MCF 10A (cell line): ENCODE results near the gene CEP131. TPM values are rescaled to one million over a fixed set of nuclear protein-coding genes. Genes with fewer than 3 reads are reported as not detected.

ENCODE experiments used
- BruUV-seq: library from RNA; stranded (reverse); fragments of 400-500 nt; replicated peaks from 2 replicates; lab custom pipeline; 2021; lab: Mats Ljungman, UMichigan
- CTCF ChIA-PET: fragments of 300-600 bp; sonication (Branson Sonifier 250); formaldehyde crosslinking; extraction: SDS; loops from one replicate; lab custom pipeline; 2021; ENCODE audit warnings: antibody characterized with exemption, inconsistent platforms; lab: Yijun Ruan, JAX
- POLR2A ChIA-PET: fragments of 300-600, 350-650 bp; sonication (Branson Sonifier 250); formaldehyde crosslinking; extraction: SDS; loops from one replicate; lab custom pipeline; 2020; ENCODE audit warnings: antibody characterized with exemption, inconsistent platforms; lab: Yijun Ruan, JAX
- DNase-seq: peaks from one replicate; pipeline ENCODE4 v3.0.0-alpha.2; 2018; ENCODE audit not compliant: unreplicated experiment
- H3K27ac Mint-ChIP-seq: one replicate; pipeline ENCODE4 v1.8.0; 2022; ENCODE audit warnings: mild to moderate bottlenecking, low read depth, mixed read lengths; ENCODE audit not compliant: unreplicated experiment
- H3K27me3 Mint-ChIP-seq: one replicate; pipeline ENCODE4 v1.8.0; 2022; ENCODE audit warnings: mixed read lengths; ENCODE audit not compliant: insufficient read depth, unreplicated experiment
- H3K36me3 Mint-ChIP-seq: one replicate; pipeline ENCODE4 v1.8.0; 2022; ENCODE audit warnings: mild to moderate bottlenecking, moderate library complexity, mixed read lengths; ENCODE audit not compliant: insufficient read depth, unreplicated experiment
- H3K4me1 Mint-ChIP-seq: one replicate; pipeline ENCODE4 v1.8.0; 2022; ENCODE audit warnings: mixed read lengths; ENCODE audit not compliant: insufficient read depth, unreplicated experiment
- H3K4me3 Mint-ChIP-seq: one replicate; pipeline ENCODE4 v1.8.0; 2022; ENCODE audit warnings: mild to moderate bottlenecking, moderate library complexity, mixed read lengths; ENCODE audit not compliant: unreplicated experiment
- H3K9me3 Mint-ChIP-seq: one replicate; pipeline ENCODE4 v1.8.0; 2022; ENCODE audit warnings: mixed read lengths; ENCODE audit not compliant: unreplicated experiment
- CTCF ChIP-seq: fragments of 200-600 bp; IDR thresholded peaks from one replicate; pipeline ENCODE4 v1.8.0; 2022; ENCODE audit warnings: antibody characterized with exemption, mild to moderate bottlenecking; ENCODE audit not compliant: unreplicated experiment
- intact Hi-C: fragments of 100-400 bp; cut with micrococcal nuclease; formaldehyde crosslinking; loops from 2 replicates; pipeline ENCODE4 v1.14.1; 2022
- total RNA-seq: library from RNA; stranded (reverse); gene quantifications from 2 replicates; pipeline ENCODE4 v1.2.3, GENCODE V29; 2022

Gene CEP131
- total RNA-seq, 1 experiment from 2014 or later = 9.5 TPM

DNA sequence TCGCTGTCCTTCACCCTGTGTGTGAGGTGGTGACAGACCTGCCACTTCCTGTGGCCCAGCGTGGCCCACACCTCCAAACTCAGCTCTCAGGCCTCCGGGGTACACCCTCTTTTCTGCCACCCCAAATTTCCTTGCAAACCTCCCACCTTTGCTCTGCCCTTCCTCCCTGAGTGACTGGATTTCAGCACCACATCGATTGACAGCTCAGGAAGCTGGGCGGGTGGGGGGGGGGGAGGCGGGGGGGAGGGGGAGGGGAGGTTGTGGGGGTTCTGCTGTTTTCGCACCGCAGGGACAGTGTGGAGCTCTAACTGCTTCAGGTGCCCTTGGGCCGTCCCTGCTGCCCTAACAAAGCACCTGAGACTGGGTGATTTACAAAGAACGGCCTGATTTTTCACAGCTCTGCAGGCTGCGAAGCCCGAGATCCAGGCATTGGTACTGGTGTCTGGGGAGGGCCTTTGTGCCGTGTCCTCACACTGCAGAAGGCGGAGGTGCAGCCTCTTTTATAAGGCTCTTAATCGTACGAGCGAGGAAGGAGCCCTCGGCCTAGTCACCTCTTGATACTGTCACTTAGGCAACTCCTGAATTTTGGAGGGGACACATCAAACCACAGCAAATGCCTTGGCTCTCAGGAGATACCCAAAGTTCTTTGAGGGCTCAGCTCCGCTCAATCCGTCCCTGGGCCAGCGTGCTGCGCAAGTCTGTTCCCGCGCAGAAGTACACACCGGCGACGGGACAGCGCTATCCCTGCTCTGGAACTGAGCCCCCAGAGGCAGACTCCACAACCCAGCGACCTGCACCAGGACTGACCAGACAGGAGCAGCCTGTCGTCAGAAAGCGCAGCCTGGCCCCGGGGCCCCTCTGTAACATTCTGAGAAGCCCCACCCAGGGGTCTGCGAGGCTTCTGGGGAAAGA lies 19.9 kb upstream of the CEP131 start:
- DNase-seq = no peak
- no peak overlapping the region for H3K27ac Mint-ChIP-seq
- POLR2A ChIA-PET = interaction anchor here (0.6 to 1.2 kb wide), 4 partner anchors 8 to 1474 kb away, joined by 3 to 4 read pairs (median 3); partner anchors contain the start of gene FN3KRP
- H3K4me3 Mint-ChIP-seq = peak overlapping the region; percentile 33
- no peaks in the 10 kb centered on the region for H3K27me3 Mint-ChIP-seq
- no peak for TF ChIP-seq CTCF
- CTCF ChIA-PET = interaction anchor here (0.5 to 1.5 kb wide), 5 partner anchors 99 to 1472 kb away, joined by 3 to 4 read pairs (median 3); no protein-coding TSS in a partner anchor
- peaks cover 13% of the 10 kb centered on the region for H3K4me1 Mint-ChIP-seq
- no peaks in the 10 kb centered on the region for H3K9me3 Mint-ChIP-seq
- intact Hi-C loops = no loop called here
- peaks cover 53% of the 10 kb centered on the region for H3K36me3 Mint-ChIP-seq
- no TSS peak for BruUV-seq

DNA sequence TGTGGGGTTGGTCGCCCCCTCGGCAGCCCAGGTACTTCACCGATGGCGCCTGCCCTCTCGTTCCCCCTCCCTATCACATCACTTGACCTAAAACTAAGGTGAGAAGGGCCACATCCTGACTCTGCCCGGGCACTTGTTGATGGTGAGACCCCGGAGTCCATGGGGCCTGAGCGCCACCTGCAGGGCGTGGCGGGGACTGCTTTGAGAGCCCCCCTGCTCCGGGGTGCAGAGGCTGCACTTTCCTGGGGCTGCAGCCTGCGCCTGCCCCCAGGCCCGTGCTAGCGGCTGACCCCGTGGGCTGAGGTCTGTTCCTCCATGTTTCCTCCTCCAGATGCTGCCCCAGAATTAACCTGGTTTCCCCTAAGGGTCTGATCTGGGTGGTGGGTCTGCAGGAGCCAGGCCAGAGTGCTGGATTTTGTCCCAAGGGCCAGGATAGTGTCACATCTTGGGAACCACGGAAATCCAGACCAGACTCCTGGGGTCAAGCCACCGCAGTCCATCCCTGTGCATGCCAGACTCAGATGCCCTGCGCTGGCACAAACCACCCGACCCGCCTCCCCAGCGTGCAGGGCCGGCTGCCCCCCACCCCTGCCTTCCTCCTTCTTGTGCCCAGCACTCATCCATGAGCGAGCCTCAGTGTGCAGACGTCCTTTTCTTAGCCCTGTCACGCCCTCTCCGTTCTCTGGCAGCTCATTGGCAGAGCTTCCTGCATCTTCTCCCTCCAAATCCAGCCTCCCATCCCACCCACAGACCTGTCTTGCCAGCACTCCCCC lies 19.1 kb upstream of the CEP131 start:
- Mint-ChIP-seq H3K27ac (no peak overlapping the region), H3K9me3 (no peaks in the 10 kb centered on the region), H3K4me1 (peaks cover 18% of the 10 kb centered on the region), H3K4me3 (peak overlapping the region; percentile 33), H3K27me3 (no peaks in the 10 kb centered on the region), H3K36me3 (peaks cover 45% of the 10 kb centered on the region)
- ChIA-PET POLR2A (interaction anchor here (0.7 to 1.2 kb wide), 3 partner anchors 9 to 1475 kb away, joined by 3 to 4 read pairs (median 3); partner anchors contain the start of gene FN3KRP), CTCF (interaction anchor here (0.5 to 1.5 kb wide), 5 partner anchors 99 to 1471 kb away, joined by 3 to 4 read pairs (median 3); no protein-coding TSS in a partner anchor)
- intact Hi-C loops = loop anchor here (2.0 kb wide), 1 partner anchor 99 kb away; no protein-coding TSS in a partner anchor
- peak; percentile 76 for TF ChIP-seq CTCF
- DNase-seq = peak; percentile 50
- BruUV-seq = no TSS peak

DNA sequence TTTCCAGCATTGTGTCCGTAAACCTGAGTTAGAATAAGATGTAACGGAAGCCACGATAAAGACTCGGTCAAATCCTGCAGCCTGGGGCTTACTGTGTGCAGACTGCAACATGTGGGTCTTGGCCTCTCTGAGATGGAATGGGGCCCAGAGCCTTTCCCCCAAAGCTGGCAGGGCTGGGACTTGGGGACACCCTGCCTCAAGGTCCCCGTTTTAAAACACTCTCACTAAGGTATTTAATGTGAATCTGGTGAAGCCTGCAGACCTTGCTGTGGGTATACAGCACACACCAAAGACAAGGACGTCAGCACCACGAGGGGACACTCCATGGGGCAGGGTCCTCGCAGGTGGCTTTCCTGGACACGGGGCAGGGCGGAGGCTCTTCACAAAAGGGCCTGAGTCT lies 18.4 kb upstream of the CEP131 start:
- TF ChIP-seq CTCF = no peak
- CTCF ChIA-PET = interaction anchor here (0.6 to 1.5 kb wide), 3 partner anchors 22 to 260 kb away, joined by 3 to 4 read pairs (median 4); no protein-coding TSS in a partner anchor
- Mint-ChIP-seq H3K4me3 (peak overlapping the region; percentile 84), H3K9me3 (no peaks in the 10 kb centered on the region), H3K4me1 (peaks cover 18% of the 10 kb centered on the region), H3K36me3 (peaks cover 44% of the 10 kb centered on the region), H3K27ac (no peak overlapping the region), H3K27me3 (no peaks in the 10 kb centered on the region)
- DNase-seq = no peak
- intact Hi-C loops = loop anchor here (2.0 kb wide), 1 partner anchor 98 kb away; no protein-coding TSS in a partner anchor
- POLR2A ChIA-PET = interaction anchor here (1.2 to 1.3 kb wide), 2 partner anchors 18 to 89 kb away, joined by 3 to 4 read pairs; partner anchors contain the start of gene CEP131
- BruUV-seq = no TSS peak
